ENCODE results near the gene TBC1D5.
"Not testable (repeated sequence)": the region's sequence is repeated elsewhere in the genome, so short reads cannot be mapped to it uniquely, and the experiment has no call there.

Gene TBC1D5

GRCh38 chr3:17401912-17402311 is 340.5 kb downstream of the TBC1D5 start:
- no peak overlapping the region for H3K4me3 Mint-ChIP-seq
- no peak overlapping the region for H3K27ac Mint-ChIP-seq
- peaks cover 11% of the 10 kb centered on the region for H3K36me3 Mint-ChIP-seq
- peaks cover 12% of the 10 kb centered on the region for H3K4me1 Mint-ChIP-seq
- no peak for ATAC-seq
- H3K27me3 Mint-ChIP-seq: no peaks in the 10 kb centered on the region
- no peaks in the 10 kb centered on the region for H3K9me3 Mint-ChIP-seq

DNA sequence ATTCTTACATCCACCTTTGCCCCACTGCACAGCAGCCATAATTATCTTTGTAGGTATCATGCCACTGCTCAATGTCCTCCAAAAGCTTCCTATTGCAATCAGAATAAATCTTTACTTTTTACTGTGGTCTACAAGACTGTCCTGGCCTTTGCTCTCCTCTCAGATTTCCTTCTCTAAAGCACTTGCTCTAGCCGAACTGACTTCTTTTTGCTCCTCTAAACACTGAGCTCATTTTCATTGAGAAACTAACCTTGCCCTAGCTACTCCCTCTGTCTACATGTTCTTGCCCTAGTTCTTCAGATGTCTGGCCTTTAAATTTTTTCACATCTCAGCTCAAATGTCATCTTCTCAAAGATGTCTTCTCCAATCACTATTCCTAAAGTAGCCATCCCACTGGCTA is 342.8 kb downstream of the TBC1D5 start:
- Mint-ChIP-seq H3K36me3 (peaks cover 16% of the 10 kb centered on the region), H3K27ac (no peak overlapping the region), H3K4me3 (no peak overlapping the region), H3K27me3 (no peaks in the 10 kb centered on the region), H3K4me1 (peaks cover 19% of the 10 kb centered on the region), H3K9me3 (no peaks in the 10 kb centered on the region)
- ATAC-seq: peak; percentile 67

DNA sequence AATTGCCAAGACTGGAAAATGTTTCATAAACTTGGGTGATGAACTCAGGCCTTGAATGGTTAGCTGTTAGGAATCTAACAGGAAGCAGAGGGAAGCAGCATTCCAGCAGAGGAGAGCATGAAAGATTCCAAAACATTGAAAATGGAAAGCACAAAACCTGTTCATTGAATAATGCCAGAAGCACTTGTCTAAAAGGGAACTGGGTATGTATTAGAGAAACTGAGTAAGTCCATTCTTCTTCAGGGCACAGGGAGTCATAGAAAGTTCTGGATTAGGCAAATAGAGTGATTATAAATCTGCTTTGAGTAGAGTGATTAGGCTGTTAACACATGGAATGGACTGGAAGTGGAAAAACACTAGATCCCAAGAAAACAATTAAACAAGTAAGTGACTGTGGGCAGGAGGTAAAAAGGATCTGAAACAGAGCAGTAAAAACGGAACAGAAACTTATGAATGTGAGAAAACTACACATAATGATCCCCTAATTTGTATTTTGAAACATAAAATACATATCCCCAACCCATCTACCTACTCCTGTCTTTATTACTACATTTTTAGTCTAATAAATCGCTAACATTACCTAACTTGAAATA is 343.4 kb downstream of the TBC1D5 start:
- Mint-ChIP-seq H3K27ac (no peak overlapping the region), H3K4me3 (no peak overlapping the region), H3K27me3 (no peaks in the 10 kb centered on the region), H3K4me1 (peaks cover 20% of the 10 kb centered on the region), H3K36me3 (peaks cover 22% of the 10 kb centered on the region), H3K9me3 (no peaks in the 10 kb centered on the region)
- peak; percentile 93 for ATAC-seq

DNA sequence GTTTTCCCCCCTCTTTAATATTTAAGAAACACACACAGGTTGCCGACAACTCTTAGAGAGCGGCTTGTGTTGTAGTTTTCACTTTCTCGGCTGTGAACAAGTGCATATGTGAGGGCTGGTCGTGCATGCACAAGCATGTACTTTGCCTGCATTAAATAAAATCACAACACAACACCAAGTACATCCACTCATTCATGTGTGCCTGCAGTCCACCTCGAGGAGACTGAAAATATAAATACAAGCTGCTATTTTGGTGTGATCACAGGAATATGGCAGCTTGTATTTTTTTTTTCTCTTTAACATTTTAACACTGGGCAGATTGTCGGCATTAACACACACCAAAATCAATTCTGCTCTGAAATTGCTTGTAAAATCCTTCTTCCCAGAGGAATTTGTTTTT is 346.4 kb downstream of the TBC1D5 start:
- no peak for ATAC-seq
- Mint-ChIP-seq H3K27ac (peak overlapping the region; percentile 45), H3K9me3 (peaks cover 3% of the 10 kb centered on the region), H3K4me1 (peaks cover 20% of the 10 kb centered on the region), H3K27me3 (no peaks in the 10 kb centered on the region), H3K36me3 (peaks cover 46% of the 10 kb centered on the region), H3K4me3 (peak overlapping the region; percentile 14)

DNA sequence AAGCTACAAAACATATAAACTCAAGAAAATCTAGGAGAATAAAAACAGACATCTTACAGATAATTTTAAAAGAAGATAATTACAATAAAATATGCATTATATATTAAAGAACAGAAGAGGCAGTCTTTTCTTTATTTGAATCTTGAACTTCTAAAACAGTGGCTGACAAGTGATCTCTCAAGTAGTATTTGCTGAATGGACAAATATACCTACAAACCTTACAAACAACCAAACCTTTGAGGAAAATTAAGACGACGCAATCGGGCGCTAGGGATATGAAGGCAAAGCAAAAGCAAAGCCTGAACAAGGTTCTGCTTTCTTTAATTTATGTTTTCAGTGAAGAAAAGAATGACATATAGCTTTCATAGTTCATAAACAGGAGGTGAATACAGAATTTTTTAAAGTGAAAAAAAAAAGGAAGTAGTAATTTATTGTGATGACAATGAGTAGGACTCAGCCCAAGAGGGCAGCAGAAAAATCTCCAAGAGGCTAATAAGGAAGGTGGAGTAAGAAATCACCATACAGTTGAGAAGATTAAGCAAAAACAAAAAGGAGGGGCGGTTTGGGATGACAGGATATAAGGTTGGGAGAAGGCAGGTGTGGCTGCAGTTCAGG is 347.8 kb downstream of the TBC1D5 start:
- Mint-ChIP-seq H3K4me1 (peaks cover 14% of the 10 kb centered on the region), H3K36me3 (peaks cover 58% of the 10 kb centered on the region), H3K4me3 (no peak overlapping the region), H3K27me3 (no peaks in the 10 kb centered on the region), H3K27ac (peak overlapping the region; percentile 9), H3K9me3 (peaks cover 3% of the 10 kb centered on the region)
- ATAC-seq: no peak

DNA sequence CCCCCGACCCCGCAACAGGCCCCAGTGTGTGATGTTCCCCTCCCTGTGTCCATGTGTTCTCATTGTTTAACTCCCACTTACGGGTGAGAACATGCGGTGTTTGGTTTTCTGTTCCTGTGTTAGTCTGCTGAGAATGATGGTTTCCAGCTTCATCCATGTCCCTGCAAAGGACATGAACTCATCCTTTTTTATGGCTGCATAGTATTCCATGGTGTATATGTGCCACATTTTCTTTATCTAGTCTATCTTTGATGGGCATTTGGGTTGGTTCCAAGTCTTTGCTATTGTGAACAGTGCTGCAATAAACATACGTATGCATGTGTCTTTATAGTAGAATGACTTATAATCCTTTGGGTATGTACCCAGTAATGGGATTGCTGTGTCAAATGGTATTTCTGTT is 349.9 kb downstream of the TBC1D5 start:
- not testable (repeated sequence) for H3K27me3 Mint-ChIP-seq, H3K27ac Mint-ChIP-seq, H3K9me3 Mint-ChIP-seq, H3K4me3 Mint-ChIP-seq, ATAC-seq
- Mint-ChIP-seq H3K36me3 (peaks cover 75% of the 10 kb centered on the region), H3K4me1 (peaks cover 13% of the 10 kb centered on the region)

DNA sequence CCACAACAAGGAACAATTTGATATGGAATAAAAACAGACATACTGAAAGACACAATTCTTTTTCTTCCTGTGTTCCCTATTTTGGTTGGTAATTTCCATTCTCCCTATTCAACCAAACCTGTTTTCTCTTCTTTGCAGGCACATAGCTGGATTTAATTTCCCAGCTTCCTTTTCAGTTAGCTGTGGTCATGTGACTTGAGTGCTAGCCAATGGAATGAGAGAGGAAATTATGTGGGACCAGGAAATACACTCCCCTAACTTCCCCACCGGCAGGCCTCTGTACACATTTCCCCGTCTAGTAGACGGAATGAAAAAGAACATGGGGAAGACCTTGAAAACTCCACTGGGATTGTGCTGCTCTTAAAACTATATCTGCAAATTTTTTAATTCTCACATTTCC is 351.6 kb downstream of the TBC1D5 start:
- no peaks in the 10 kb centered on the region for H3K27me3 Mint-ChIP-seq
- no peak overlapping the region for H3K4me3 Mint-ChIP-seq
- peaks cover 3% of the 10 kb centered on the region for H3K9me3 Mint-ChIP-seq
- no peak for ATAC-seq
- H3K36me3 Mint-ChIP-seq: peaks cover 81% of the 10 kb centered on the region
- H3K4me1 Mint-ChIP-seq: peaks cover 7% of the 10 kb centered on the region
- H3K27ac Mint-ChIP-seq: no peak overlapping the region

DNA sequence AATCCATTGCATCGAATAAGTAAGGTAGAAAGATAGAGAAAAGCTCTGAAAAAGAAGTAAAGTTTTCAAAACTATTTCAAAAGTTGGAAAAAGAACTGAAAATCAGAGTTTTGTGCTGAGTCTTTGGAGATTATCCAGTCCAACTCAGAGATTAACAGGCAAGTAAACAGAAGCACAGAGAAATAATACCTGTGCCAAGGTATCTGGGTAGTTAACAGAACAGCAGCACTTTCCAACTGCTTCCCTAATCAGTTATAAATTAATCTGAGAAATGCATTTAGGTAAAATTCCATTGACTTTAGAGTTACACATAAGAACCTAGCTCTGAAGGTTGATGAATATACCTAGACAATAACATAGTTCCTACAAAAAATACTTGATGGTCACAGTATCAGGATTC is 355.3 kb downstream of the TBC1D5 start:
- Mint-ChIP-seq H3K27me3 (no peaks in the 10 kb centered on the region), H3K36me3 (peaks cover 64% of the 10 kb centered on the region), H3K4me3 (no peak overlapping the region), H3K4me1 (no peaks in the 10 kb centered on the region), H3K9me3 (no peaks in the 10 kb centered on the region), H3K27ac (no peak overlapping the region)
- no peak for ATAC-seq

DNA sequence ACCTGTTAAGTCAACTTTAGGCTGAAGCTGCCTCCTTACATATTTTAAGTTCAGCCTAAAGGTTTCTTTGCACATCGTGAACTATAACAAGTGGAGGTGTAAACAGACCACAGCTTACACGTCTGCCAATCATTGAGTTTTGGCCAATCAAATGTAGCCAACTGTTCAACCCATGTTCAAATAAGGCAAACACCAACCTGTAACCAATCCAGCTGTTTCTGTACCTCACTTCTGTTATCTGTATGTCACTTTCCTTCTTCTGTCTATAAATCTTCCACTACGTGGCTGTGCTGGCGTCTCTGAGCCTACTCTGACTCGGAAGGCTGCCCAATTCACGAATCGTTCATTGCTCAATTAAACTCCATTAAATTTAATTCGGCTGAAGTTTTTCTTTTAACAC is 356.0 kb downstream of the TBC1D5 start:
- Mint-ChIP-seq H3K27me3 (no peaks in the 10 kb centered on the region), H3K27ac (no peak overlapping the region), H3K4me1 (no peaks in the 10 kb centered on the region), H3K4me3 (no peak overlapping the region), H3K9me3 (no peaks in the 10 kb centered on the region), H3K36me3 (peaks cover 58% of the 10 kb centered on the region)
- no peak for ATAC-seq

- no peaks in the 10 kb centered on the region for H3K9me3 Mint-ChIP-seq
- no peak overlapping the region for H3K27ac Mint-ChIP-seq
- H3K4me3 Mint-ChIP-seq: no peak overlapping the region
- no peak for ATAC-seq
- H3K36me3 Mint-ChIP-seq: peaks cover 43% of the 10 kb centered on the region
- H3K27me3 Mint-ChIP-seq: no peaks in the 10 kb centered on the region
- no peaks in the 10 kb centered on the region for H3K4me1 Mint-ChIP-seq
These were observed 357.7 kb downstream of the TBC1D5 start for GRCh38 chr3:17384567-17385296.

- ATAC-seq: no peak
- H3K9me3 Mint-ChIP-seq: no peaks in the 10 kb centered on the region
- no peak overlapping the region for H3K4me3 Mint-ChIP-seq
- no peaks in the 10 kb centered on the region for H3K27me3 Mint-ChIP-seq
- H3K4me1 Mint-ChIP-seq: no peaks in the 10 kb centered on the region
- peaks cover 22% of the 10 kb centered on the region for H3K36me3 Mint-ChIP-seq
- no peak overlapping the region for H3K27ac Mint-ChIP-seq
These were observed 369.1 kb downstream of the TBC1D5 start for GRCh38 chr3:17373304-17373703.

- no peak for ATAC-seq
- Mint-ChIP-seq H3K9me3 (no peaks in the 10 kb centered on the region), H3K36me3 (peaks cover 22% of the 10 kb centered on the region), H3K4me1 (no peaks in the 10 kb centered on the region), H3K27me3 (no peaks in the 10 kb centered on the region), H3K27ac (no peak overlapping the region), H3K4me3 (no peak overlapping the region)
These were observed 369.8 kb downstream of the TBC1D5 start for GRCh38 chr3:17372362-17373210.

GRCh38 chr3:17369973-17370372 is 372.5 kb downstream of the TBC1D5 start:
- Mint-ChIP-seq H3K36me3 (peaks cover 13% of the 10 kb centered on the region), H3K9me3 (no peaks in the 10 kb centered on the region), H3K4me1 (no peaks in the 10 kb centered on the region), H3K27me3 (no peaks in the 10 kb centered on the region), H3K27ac (no peak overlapping the region), H3K4me3 (no peak overlapping the region)
- ATAC-seq: no peak

- no peak overlapping the region for H3K4me3 Mint-ChIP-seq
- no peaks in the 10 kb centered on the region for H3K4me1 Mint-ChIP-seq
These were observed 375.3 kb downstream of the TBC1D5 start for GRCh38 chr3:17367171-17367570.

DNA sequence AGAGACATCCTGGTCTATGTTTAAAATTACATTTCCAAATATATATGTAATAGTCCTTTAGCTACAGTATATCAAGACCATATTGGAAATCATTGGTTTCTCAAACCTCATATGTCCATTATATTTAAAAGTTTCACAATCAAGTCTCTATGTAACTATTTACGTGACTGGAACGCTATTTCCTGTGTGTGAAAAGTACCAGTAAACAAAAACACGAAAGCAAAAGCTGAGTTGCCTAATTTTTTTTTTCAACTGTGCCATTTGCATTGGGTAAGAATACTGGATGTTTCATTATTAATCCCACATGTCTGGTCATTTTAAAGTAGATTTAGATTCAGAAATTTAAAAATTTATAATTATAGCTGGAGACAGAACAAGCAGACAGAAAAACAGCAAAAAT is 381.4 kb downstream of the TBC1D5 start:
- no peak for ATAC-seq
- H3K4me3 Mint-ChIP-seq: no peak overlapping the region
- no peaks in the 10 kb centered on the region for H3K9me3 Mint-ChIP-seq
- H3K4me1 Mint-ChIP-seq: no peaks in the 10 kb centered on the region
- H3K27me3 Mint-ChIP-seq: no peaks in the 10 kb centered on the region
- H3K36me3 Mint-ChIP-seq: peaks cover 24% of the 10 kb centered on the region
- H3K27ac Mint-ChIP-seq: no peak overlapping the region

More at GRCh38 chr3:17367171-17367570, 375.3 kb downstream of the TBC1D5 start:
- no peaks in the 10 kb centered on the region for H3K9me3 Mint-ChIP-seq
- H3K27me3 Mint-ChIP-seq: no peaks in the 10 kb centered on the region
- H3K27ac Mint-ChIP-seq: no peak overlapping the region
- no peak for ATAC-seq
- peaks cover 24% of the 10 kb centered on the region for H3K36me3 Mint-ChIP-seq

Measured in stimulated activated memory B cell treated with anti-CD40 and anti-IgM and Interleukin-4, amounts not matched to agents 10 μg/mL and 1 μg/mL and 100 μg/mL, for 72 hours (primary cell).